GM23248 (cell line): ENCODE measurements around the gene PRIMA1. TPM values are rescaled to one million over a fixed set of nuclear protein-coding genes. Genes with fewer than 3 reads are reported as not detected.
A peak's percentile ranks its signal among the peaks of the same experiment; 100 is the strongest.

Experiments
- DNase-seq: peaks from one replicate; pipeline ENCODE4 v3.0.0-alpha.2; 2015
- H2AFZ ChIP-seq: fragments of 200-600 bp; sonication (generic); 2 replicates; pipeline ENCODE4 v1.6.1; 2016; ENCODE audit warnings: antibody characterized with exemption
- H3F3A ChIP-seq: fragments of 200-600 bp; sonication (generic); 2 replicates; pipeline ENCODE4 v1.6.1; 2016; ENCODE audit warnings: mild to moderate bottlenecking, antibody characterized with exemption, mixed run types; ENCODE audit not compliant: insufficient read depth
- H3K27ac ChIP-seq: fragments of 200-600 bp; sonication (generic); 2 replicates; pipeline ENCODE4 v1.5.1; 2016; ENCODE audit warnings: mild to moderate bottlenecking
- H3K27me3 ChIP-seq: fragments of 200-600 bp; sonication (generic); replicated peaks from 2 replicates; pipeline ENCODE4 v1.6.1; 2016; ENCODE audit warnings: mild to moderate bottlenecking; ENCODE audit not compliant: insufficient read depth
- H3K36me3 ChIP-seq: fragments of 200-600 bp; sonication (generic); 2 replicates; pipeline ENCODE4 v1.6.1; 2016; ENCODE audit warnings: low read depth, mild to moderate bottlenecking
- H3K4me1 ChIP-seq: fragments of 200-600 bp; sonication (generic); 2 replicates; pipeline ENCODE4 v1.6.1; 2016; ENCODE audit warnings: mild to moderate bottlenecking; ENCODE audit not compliant: insufficient read depth
- H3K4me2 ChIP-seq: fragments of 200-600 bp; sonication (generic); one replicate; pipeline ENCODE4 v1.6.1; 2016; ENCODE audit warnings: mild to moderate bottlenecking; ENCODE audit not compliant: unreplicated experiment
- H3K4me3 ChIP-seq: fragments of 200-600 bp; sonication (generic); 2 replicates; pipeline ENCODE4 v1.5.1; 2016; ENCODE audit warnings: mild to moderate bottlenecking
- H3K79me2 ChIP-seq: fragments of 200-600 bp; sonication (generic); 2 replicates; pipeline ENCODE4 v1.6.1; 2016; ENCODE audit warnings: mild to moderate bottlenecking; ENCODE audit not compliant: insufficient read depth
- H3K9ac ChIP-seq: fragments of 200-600 bp; sonication (generic); 2 replicates; pipeline ENCODE4 v1.6.1; 2016; ENCODE audit warnings: mild to moderate bottlenecking
- H3K9me2 ChIP-seq: fragments of 200-600 bp; sonication (generic); 2 replicates; pipeline ENCODE4 v1.6.1; 2016; ENCODE audit warnings: mixed run types, mild to moderate bottlenecking, moderate library complexity; ENCODE audit not compliant: insufficient read depth
- H3K9me3 ChIP-seq: fragments of 200-600 bp; sonication (generic); one replicate; pipeline ENCODE4 v1.6.1; 2017; ENCODE audit warnings: low read depth
- H4K20me1 ChIP-seq: fragments of 200-600 bp; sonication (generic); 2 replicates; pipeline ENCODE4 v1.6.0; 2016; ENCODE audit not compliant: insufficient read depth
- EZH2 ChIP-seq: fragments of 200-600 bp; sonication (generic); IDR thresholded peaks from 2 replicates; pipeline ENCODE4 v1.6.1; 2018; ENCODE audit warnings: antibody characterized with exemption, mild to moderate bottlenecking; ENCODE audit not compliant: insufficient read depth, poor library complexity, severe bottlenecking
- EZH2phosphoT487 ChIP-seq: fragments of 200-600 bp; sonication (generic); IDR thresholded peaks from 2 replicates; pipeline ENCODE4 v1.6.1; 2018; ENCODE audit warnings: antibody characterized with exemption, moderate library complexity, mild to moderate bottlenecking, low read depth; ENCODE audit not compliant: insufficient read depth
- WGBS, 2 experiments: methylation state at CpG; one replicate each; pipeline ENCODE4 v1.1.6; 2015 to 2017; ENCODE audit warnings: low lambda C conversion rate in 2 of 2, low coverage in 1 of 2; ENCODE audit errors: missing lambda C conversion rate in 2 of 2; 5-methylcytosine and 5-hydroxymethylcytosine counted together
- in situ Hi-C: fragments of 300-500 bp; cut with MboI; formaldehyde crosslinking; loops from 2 replicates; pipeline ENCODE4 v1.15.0; 2020
- polyA plus RNA-seq: library from polyadenylated mRNA; unstranded; fragments of >200 nt; fragmentation: Nextera tagmentation; extraction: Ambion mirVana; gene quantifications from 2 replicates; pipeline ENCODE4 v1.2.1, GENCODE V29; 2016
- total RNA-seq: library from RNA; depleted of rRNA; stranded (reverse); fragments of >200 nt; shearing (Covaris generic); gene quantifications from 2 replicates; pipeline ENCODE4 v1.2.3, GENCODE V29; 2014

PRIMA1 gene
- total and polyA plus RNA-seq, 2 experiments from 2014 or later: 0.43 TPM; not detected in 1

GRCh38 chr14:93691042-93691780 is 97.1 kb downstream of the PRIMA1 start:
- 47 to 54% methylated on average over 16 of the region's 16 CpGs for WGBS, 2 experiments
- Histone ChIP-seq H3F3A (no peaks in the 10 kb centered on the region), H3K27ac (no peak overlapping the region), H3K4me1 (no peaks in the 10 kb centered on the region), H2AFZ (no peak overlapping the region), H3K4me2 (no peak overlapping the region), H3K4me3 (no peak overlapping the region), H3K27me3 (no peaks in the 10 kb centered on the region), H3K9ac (no peak overlapping the region), H3K9me2 (no peaks in the 10 kb centered on the region), H4K20me1 (no peaks in the 10 kb centered on the region), H3K36me3 (no peaks in the 10 kb centered on the region), H3K9me3 (no peaks in the 10 kb centered on the region), H3K79me2 (no peaks in the 10 kb centered on the region)
- no peak for DNase-seq
- TF ChIP-seq EZH2 (no peak), EZH2phosphoT487 (no peak)
- in situ Hi-C loops: no loop called here

- no peaks in the 10 kb centered on the region for H3K36me3 ChIP-seq
- in situ Hi-C loops: no loop called here
- no peaks in the 10 kb centered on the region for H3K79me2 ChIP-seq
- no peaks in the 10 kb centered on the region for H4K20me1 ChIP-seq
- H3K9me2 ChIP-seq: no peaks in the 10 kb centered on the region
- no peaks in the 10 kb centered on the region for H3K9me3 ChIP-seq
- H3K27me3 ChIP-seq: no peaks in the 10 kb centered on the region
- 42 to 44% methylated on average over 6 of the region's 6 CpGs for WGBS, 2 experiments
- no peaks in the 10 kb centered on the region for H3K4me1 ChIP-seq
- H3F3A ChIP-seq: no peaks in the 10 kb centered on the region
- H2AFZ ChIP-seq: no peak overlapping the region
- H3K27ac ChIP-seq: no peak overlapping the region
- TF ChIP-seq EZH2 (no peak), EZH2phosphoT487 (no peak)
- H3K9ac ChIP-seq: no peak overlapping the region
- DNase-seq: no peak
- H3K4me3 ChIP-seq: no peak overlapping the region
- H3K4me2 ChIP-seq: no peak overlapping the region
Measured at GRCh38 chr14:93690146-93690545, 98.1 kb downstream of the PRIMA1 start.

GRCh38 chr14:93688820-93689219 is 99.5 kb downstream of the PRIMA1 start:
- no peaks in the 10 kb centered on the region for H3K36me3 ChIP-seq
- H2AFZ ChIP-seq: no peak overlapping the region
- H3K27me3 ChIP-seq: no peaks in the 10 kb centered on the region
- no peak overlapping the region for H3K4me2 ChIP-seq
- WGBS, 2 experiments: 28 to 40% methylated on average over 4 of the region's 4 CpGs
- TF ChIP-seq EZH2 (no peak), EZH2phosphoT487 (no peak)
- H3K9me3 ChIP-seq: no peaks in the 10 kb centered on the region
- no peaks in the 10 kb centered on the region for H3F3A ChIP-seq
- no peaks in the 10 kb centered on the region for H3K9me2 ChIP-seq
- no peaks in the 10 kb centered on the region for H3K4me1 ChIP-seq
- H3K4me3 ChIP-seq: no peak overlapping the region
- H4K20me1 ChIP-seq: no peaks in the 10 kb centered on the region
- no peak overlapping the region for H3K9ac ChIP-seq
- no peak overlapping the region for H3K27ac ChIP-seq
- no peak for DNase-seq
- no peaks in the 10 kb centered on the region for H3K79me2 ChIP-seq
- in situ Hi-C loops: no loop called here

GRCh38 chr14:93688239-93688666 is 100.0 kb downstream of the PRIMA1 start:
- no peaks in the 10 kb centered on the region for H3F3A ChIP-seq
- no peaks in the 10 kb centered on the region for H3K4me1 ChIP-seq
- TF ChIP-seq EZH2phosphoT487 (no peak), EZH2 (no peak)
- no peaks in the 10 kb centered on the region for H3K36me3 ChIP-seq
- DNase-seq: no peak
- no peaks in the 10 kb centered on the region for H3K27me3 ChIP-seq
- no peaks in the 10 kb centered on the region for H4K20me1 ChIP-seq
- H3K9me3 ChIP-seq: no peaks in the 10 kb centered on the region
- H3K4me3 ChIP-seq: no peak overlapping the region
- H3K9me2 ChIP-seq: no peaks in the 10 kb centered on the region
- no peaks in the 10 kb centered on the region for H3K79me2 ChIP-seq
- in situ Hi-C loops: no loop called here
- H2AFZ ChIP-seq: no peak overlapping the region
- H3K9ac ChIP-seq: no peak overlapping the region
- 45 to 49% methylated on average over 5 of the region's 5 CpGs for WGBS, 2 experiments
- H3K4me2 ChIP-seq: no peak overlapping the region
- no peak overlapping the region for H3K27ac ChIP-seq

- peak; percentile 9 for DNase-seq
- no peaks in the 10 kb centered on the region for H4K20me1 ChIP-seq
- no peak overlapping the region for H3K9ac ChIP-seq
- H3K4me2 ChIP-seq: no peak overlapping the region
- H3K27me3 ChIP-seq: no peaks in the 10 kb centered on the region
- H3K9me2 ChIP-seq: no peaks in the 10 kb centered on the region
- no peaks in the 10 kb centered on the region for H3F3A ChIP-seq
- in situ Hi-C loops: no loop called here
- no peak overlapping the region for H3K27ac ChIP-seq
- H3K4me3 ChIP-seq: no peak overlapping the region
- no peaks in the 10 kb centered on the region for H3K9me3 ChIP-seq
- no peak for TF ChIP-seq EZH2
- TF ChIP-seq EZH2phosphoT487: no peak
- no peak overlapping the region for H2AFZ ChIP-seq
- no peaks in the 10 kb centered on the region for H3K36me3 ChIP-seq
- WGBS, 2 experiments: 37 to 45% methylated on average over 5 of the region's 5 CpGs
- no peaks in the 10 kb centered on the region for H3K79me2 ChIP-seq
- H3K4me1 ChIP-seq: no peaks in the 10 kb centered on the region
Measured at GRCh38 chr14:93686268-93686667, 102.0 kb downstream of the PRIMA1 start.
